Kidney capillary endothelial cell (primary cell): ENCODE data around the gene CRTC1.

Experiments used
- DNase-seq: peaks from one replicate; pipeline ENCODE4 v3.0.0-alpha.2; 2018; ENCODE audit warnings: low spot score

The CRTC1 gene

GRCh38 chr19:18653853-18654252 is 29.6 kb upstream of the CRTC1 start:
- DNase-seq: no peak

DNA sequence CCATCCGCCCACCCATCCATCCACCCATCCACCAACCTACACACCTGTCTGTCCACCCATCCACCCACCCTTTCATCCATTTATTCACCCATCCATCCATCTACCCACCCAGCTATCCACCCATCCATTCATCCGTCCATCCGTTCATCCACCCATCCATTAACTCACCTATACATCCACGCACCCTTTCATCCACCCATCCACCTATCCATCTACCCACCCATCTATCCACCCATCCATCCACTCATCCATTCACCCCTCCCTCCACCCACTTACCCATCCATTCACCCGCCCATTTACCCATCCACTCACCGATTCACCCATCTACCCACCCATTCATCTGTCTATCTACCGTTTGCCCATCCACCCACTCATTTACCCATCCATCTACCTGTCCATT is 29.0 kb upstream of the CRTC1 start:
- DNase-seq: no peak

DNA sequence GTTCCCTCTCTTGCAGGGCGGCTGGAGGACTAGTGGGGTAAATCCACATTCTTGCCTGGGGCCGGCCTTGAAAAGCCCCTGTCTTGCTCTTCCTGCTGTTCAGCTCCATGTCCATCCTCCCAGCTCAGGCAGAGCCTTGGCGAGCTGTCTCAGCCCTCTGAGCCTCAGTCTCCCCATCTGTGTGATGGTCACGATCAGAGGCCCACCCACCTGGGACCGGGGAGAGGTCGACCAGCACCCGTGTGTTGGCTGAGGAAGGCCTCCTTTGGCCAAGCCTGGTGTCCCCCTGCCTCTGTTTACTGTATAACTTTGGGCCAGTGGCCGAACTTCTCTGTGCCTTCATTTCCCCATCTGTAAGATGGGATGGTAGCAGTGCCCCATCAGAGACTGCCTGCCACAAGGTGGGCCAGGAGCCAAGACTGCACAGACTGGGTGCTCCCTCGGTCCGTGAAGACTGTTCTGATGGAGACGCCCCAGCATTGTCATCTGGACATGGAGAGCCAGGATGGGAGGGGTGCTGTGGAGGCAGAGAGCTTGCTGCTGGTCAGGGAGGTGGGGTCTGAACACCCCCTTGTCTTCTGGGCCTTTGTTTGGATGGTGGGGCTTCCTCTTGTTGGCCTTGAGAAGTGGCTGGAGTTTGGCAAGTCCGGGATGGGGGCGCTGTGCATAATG is 28.2 kb upstream of the CRTC1 start:
- DNase-seq: no peak

- DNase-seq: no peak
Measured at GRCh38 chr19:18656337-18657086, 27.0 kb upstream of the CRTC1 start.

DNA sequence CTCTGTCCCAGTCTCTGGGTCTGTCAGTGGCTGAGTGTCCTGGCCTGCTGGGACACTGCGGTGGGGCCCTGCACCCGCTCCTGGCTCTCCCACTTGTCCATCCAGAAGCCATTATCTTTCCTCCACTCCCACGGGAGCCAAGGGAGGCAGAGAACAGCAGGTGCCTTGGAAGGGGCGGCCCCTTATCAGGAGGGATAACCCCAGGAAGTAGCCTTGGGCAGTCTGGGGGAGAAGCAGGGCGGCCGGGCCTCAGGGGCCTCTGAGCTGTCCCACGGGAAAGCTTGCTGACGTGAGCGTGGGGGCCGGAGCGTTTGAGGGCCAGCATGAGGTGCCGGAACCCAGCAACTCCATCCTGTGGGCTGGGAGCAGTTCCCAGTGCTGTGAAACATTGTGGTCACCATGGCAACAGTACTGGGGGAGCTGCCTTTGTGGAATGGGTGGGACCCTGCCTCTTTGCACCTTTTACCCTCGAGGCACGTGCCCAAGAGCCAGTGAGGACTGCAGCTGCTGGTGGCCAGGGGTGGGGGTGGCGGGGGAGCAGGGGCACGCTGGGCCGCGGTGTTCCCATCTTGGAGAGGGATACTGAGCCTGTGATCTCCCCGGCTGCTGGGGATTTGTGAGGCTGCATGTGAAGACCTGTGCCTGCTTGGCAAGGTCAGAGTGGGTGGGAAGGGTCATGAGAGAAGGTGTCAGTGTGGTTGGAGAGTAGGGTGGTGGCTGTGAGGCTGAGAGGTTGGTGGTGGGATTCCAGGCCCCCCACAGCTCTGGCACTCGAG is 25.7 kb upstream of the CRTC1 start:
- DNase-seq: no peak

GRCh38 chr19:18658366-18658855 is 25.1 kb upstream of the CRTC1 start:
- no peak for DNase-seq

- DNase-seq: no peak
Measured at GRCh38 chr19:18659281-18660050, 24.0 kb upstream of the CRTC1 start.

GRCh38 chr19:18660051-18660910 is 23.2 kb upstream of the CRTC1 start:
- DNase-seq: peak; percentile 70

GRCh38 chr19:18660939-18661670 is 22.4 kb upstream of the CRTC1 start:
- DNase-seq: no peak

DNA sequence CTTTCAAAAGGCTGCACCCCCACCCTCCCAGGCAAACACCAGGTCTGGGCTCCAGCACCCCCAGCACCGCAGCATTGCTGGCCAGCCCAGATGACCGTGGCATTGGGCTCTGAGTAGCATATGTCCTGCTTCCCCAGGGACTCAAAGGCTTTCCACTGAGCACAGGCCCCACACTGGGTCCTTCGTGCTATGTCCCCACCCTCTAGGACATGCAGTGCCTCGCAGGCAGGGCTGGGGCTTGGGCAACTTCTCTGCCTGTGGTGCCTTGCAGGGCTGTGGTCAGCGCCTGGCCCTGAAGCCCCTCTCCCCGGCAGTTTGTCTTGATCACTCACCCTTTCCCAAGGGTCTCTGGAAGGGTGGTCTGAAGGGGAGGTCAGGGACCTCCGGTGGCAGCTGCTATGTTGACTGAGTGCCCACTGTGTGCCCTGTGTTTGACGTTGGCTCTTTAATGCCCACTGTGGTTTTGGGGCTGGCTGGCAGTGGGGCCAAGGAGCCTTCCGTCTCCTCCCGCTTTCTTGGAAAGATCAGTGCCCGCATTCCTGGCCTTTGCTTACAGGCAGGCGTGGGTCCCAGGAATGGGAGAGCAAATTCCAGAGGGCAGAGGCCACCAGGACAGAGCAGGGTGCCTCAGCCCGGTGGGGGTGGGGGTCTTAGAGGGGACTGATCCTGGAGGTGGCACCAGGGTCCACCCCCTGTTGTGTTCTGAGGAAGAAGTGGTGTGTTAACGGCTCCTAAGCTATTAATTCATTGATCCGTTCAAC is 20.3 kb upstream of the CRTC1 start:
- DNase-seq: no peak

GRCh38 chr19:18663940-18664530 is 19.4 kb upstream of the CRTC1 start:
- DNase-seq: no peak

DNA sequence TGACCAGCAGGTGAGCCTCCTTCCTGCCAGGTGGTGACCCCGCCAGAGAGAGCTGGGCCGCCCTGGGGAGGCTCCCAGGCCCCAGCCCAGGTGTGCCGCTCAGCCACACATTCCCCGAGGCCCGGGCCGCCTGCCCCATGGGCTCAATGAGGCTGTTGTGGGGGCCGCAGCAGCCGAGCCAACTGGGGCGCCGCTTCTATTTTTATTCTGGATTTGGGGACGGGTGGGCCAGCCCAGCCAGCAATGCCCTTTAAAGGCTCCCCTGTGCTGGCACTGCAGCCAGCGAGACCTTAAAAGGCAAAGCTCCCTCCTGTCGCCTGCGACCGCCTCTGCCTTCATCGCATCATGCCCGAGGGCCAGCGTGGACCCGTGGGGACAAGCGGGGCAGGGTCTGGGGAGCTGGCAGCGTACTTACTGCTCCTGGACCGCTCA is 17.7 kb upstream of the CRTC1 start:
- no peak for DNase-seq

DNA sequence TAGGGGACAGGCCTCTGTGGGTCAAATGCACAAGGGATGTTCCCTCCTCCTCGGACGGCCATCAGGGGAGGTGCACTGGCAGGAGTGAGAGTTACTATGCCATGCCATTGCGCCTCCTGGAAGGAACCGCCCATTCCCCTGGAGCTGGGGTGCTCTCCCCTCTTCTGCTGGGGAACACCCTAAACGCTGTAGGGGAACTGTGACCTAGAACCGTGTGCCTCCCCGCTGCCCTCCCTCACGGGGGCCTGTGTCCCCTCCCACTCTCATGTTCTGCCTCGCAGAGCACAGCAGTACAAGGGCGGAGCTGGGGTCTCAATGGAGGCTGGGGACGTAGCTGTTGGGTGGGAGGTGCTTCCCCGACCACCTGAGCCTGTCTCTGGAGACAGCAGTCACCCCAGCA is 17.2 kb upstream of the CRTC1 start:
- no peak for DNase-seq

DNA sequence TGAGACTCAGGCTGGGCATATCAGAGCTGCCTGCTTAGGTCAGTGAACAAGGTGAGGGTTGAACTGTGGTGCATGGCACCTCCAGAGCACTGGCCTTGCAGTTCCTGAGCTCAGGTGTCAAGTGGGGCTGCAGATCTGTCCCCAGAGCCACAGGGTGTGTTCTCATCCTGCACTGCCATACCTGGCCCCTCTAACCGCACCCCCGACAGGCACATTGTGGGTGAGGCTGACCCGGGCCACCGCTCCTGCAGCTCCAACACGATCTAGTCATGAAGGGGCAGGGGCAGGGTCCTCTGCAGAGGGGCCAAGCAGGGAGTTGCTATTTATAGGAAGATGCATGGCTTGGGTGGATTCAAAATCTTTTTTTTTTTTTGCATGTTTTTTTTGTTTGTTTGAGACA is 16.7 kb upstream of the CRTC1 start:
- no peak for DNase-seq

DNA sequence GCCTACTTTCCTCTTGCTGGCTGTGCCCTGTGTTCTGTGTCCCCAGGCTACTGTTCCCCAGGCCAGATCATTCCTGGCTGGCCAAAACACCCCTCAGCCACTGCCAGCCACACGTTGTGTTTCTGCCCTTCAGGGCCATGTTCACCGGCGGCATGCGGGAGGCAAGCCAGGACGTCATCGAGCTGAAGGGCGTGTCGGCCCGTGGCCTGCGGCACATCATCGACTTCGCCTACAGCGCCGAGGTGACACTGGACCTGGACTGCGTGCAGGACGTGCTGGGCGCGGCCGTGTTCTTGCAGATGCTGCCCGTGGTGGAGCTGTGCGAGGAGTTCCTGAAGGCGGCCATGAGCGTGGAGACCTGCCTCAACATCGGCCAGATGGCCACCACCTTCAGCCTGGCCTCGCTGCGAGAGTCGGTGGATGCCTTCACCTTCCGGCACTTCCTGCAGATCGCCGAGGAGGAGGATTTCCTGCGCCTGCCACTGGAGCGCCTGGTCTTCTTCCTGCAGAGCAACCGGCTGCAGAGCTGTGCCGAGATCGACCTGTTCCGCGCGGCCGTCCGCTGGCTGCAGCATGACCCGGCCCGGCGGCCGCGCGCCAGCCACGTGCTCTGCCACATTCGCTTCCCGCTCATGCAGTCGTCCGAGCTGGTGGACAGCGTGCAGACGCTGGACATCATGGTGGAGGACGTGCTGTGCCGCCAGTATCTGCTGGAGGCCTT is 15.8 kb upstream of the CRTC1 start:
- DNase-seq: no peak

DNA sequence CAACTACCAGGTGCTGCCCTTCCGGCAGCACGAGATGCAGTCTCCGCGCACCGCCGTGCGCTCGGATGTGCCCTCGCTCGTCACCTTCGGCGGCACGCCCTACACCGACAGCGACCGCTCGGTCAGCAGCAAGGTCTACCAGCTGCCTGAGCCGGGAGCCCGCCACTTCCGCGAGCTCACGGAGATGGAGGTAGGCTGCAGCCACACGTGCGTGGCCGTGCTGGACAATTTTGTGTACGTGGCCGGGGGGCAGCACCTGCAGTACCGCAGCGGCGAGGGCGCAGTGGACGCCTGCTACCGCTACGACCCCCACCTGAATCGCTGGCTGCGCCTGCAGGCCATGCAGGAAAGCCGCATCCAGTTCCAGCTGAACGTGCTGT is 15.2 kb upstream of the CRTC1 start:
- no peak for DNase-seq

DNA sequence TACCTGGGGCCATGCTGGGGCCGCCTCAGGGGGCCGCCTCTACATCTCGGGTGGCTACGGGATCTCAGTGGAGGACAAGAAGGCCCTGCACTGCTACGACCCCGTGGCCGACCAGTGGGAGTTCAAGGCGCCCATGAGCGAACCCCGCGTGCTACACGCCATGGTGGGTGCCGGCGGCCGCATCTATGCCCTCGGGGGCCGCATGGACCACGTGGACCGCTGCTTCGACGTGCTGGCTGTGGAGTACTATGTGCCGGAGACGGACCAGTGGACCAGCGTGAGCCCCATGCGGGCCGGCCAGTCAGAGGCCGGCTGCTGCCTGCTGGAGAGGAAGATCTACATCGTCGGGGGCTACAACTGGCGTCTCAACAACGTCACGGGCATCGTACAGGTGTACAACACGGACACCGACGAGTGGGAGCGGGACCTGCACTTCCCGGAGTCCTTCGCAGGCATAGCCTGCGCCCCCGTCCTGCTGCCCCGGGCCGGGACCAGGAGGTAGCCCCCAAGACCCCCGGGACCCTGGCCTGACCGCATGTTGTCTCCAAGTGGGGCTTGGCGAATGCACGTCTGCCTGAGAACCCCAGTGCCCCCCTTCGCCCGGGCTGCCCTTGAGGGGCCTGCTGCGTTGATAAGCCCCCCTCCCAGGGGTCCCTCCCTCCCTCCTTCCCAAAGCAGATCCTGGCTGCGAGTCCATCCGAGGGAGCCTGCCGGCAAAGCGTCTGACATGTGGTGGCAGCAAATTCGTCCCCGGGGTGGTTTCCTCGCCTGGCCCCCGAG is 14.5 kb upstream of the CRTC1 start:
- DNase-seq: no peak

- no peak for DNase-seq
Measured at GRCh38 chr19:18669524-18669817, 14.0 kb upstream of the CRTC1 start.
